Measurements from ENCODE around the gene MRGPRD. TPM values are rescaled to one million over a fixed set of nuclear protein-coding genes. Genes with fewer than 3 reads are reported as not detected.

Gene MRGPRD
- total RNA-seq, 2 experiments from 2014 or later: not detected

- peaks cover 4% of the 10 kb centered on the region for H3K9me3 Mint-ChIP-seq
- H3K4me1 Mint-ChIP-seq: no peaks in the 10 kb centered on the region
- H3K36me3 Mint-ChIP-seq (ENCODE audit: low read depth): peaks cover 46% of the 10 kb centered on the region
- CTCF ChIA-PET: no interaction called here
- H3K27ac Mint-ChIP-seq: no peak overlapping the region
- no peaks in the 10 kb centered on the region for H3K27me3 Mint-ChIP-seq
- H3K4me3 Mint-ChIP-seq: no peak overlapping the region
- DNase-seq: no peak
- POLR2A ChIA-PET: no interaction called here
These were observed 49.6 kb downstream of the MRGPRD start for GRCh38 chr11:68930991-68931855.

Other genes with a start within 250 kb of the MRGPRD start
- gene TESMIN, start 229.5 kb downstream of the MRGPRD start, total RNA-seq: 10 to 100 TPM; 12.3 to 13.8 TPM
- gene CPT1A, start 139.1 kb downstream of the MRGPRD start, total RNA-seq: 10 to 100 TPM; 50.2 to 51.1 TPM
- gene MRPL21, start 77.2 kb downstream of the MRGPRD start, total RNA-seq: 10 to 100 TPM; 47.6 to 53.4 TPM
- 10 to 100 TPM; 24.1 to 24.9 TPM for gene IGHMBP2, start 77.1 kb downstream of the MRGPRD start, total RNA-seq
- not detected for gene MRGPRF, start 32.3 kb upstream of the MRGPRD start, total RNA-seq
- gene TPCN2, start 67.9 kb upstream of the MRGPRD start, total RNA-seq: 10 to 100 TPM; 25.8 to 26.0 TPM
- gene SMIM38, start 174.9 kb upstream of the MRGPRD start, total RNA-seq: under 1 TPM; 0.13 to 0.18 TPM